ENCODE measurements around the gene EME1. TPM values are rescaled to one million over a fixed set of nuclear protein-coding genes. Genes with fewer than 3 reads are reported as not detected.

EME1 gene
- total and polyA plus RNA-seq, 2 of the 13 experiments (the other 11 are each of a cell fraction or from before 2014, with no cell fraction given) = 20.7 to 24.6 TPM

DNA sequence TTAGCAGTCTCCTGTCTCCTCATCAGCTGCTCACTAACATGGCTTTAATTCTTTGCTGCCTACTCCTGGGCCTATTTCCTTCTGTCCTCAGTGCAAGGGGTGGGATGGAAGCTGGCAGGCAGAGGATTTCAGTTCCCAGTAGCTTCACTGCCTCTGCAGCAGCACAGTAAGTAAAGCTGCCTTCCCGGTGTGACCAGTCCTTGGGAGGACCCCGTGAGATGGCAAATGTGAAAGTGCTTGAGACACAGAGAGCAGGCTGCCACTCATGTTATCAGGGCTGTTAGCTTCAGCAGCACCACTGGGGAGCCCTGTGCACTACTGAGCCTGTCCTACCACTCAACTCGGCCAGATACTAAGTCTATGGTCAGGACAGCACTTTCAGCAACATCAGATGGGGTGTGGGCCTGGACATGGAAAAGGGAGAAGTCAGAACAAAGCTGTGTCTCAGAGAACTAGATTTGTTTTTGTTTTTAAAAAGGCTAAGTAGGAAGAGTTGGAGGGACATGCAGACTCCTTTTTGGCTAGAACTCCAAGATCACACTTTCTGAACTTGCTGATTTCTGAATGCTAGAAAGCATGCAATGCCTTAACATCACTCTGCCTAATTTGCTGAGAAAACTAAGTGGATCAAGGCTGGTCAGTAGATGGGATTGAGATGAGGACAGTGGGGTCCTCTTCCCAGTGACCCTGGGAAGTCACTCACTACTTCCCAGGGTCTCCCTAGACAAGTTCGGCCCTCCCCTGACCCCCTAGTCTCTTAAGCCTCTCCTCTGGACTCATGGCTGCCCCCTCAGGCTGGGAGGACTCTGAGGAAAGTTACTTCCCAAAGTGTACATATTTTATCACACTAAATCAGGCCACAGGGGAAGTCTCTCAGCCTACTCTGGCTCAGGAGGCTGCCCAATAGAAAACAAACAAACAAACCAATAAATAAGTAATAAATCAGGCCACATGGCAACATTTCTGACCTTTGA, 54.1 kb downstream of the EME1 start (continued):
- TF ChIP-seq NR2F2 (IDR thresholded peaks at IDR 0.05; ENCODE audit: borderline replicate concordance, low read depth) (0 out of 2 replicates have a peak, but pooled peaks have one; percentile 15), SCMH1 (CRISPR knock-in tag; IDR thresholded peaks at IDR 0.05; ENCODE audit: borderline replicate concordance) (no peak), ZNF7 (CRISPR knock-in tag; IDR thresholded peaks at IDR 0.05) (no peak), ZMYM4 (CRISPR knock-in tag; IDR thresholded peaks at IDR 0.05) (peak; percentile 99), HOXA9 (CRISPR knock-in tag; IDR thresholded peaks at IDR 0.05; ENCODE audit: borderline replicate concordance) (no peak), NR2F6 (IDR thresholded peaks at IDR 0.05) (peak; percentile 42; the same call in 1 of the 2 replicates), NR2F6 (CRISPR knock-in tag; IDR thresholded peaks at IDR 0.05) (peak; percentile 33; the same call in 1 of the 2 replicates), LCORL (IDR thresholded peaks at IDR 0.05) (no peak), LCORL (CRISPR knock-in tag; IDR thresholded peaks at IDR 0.05) (0 out of 2 replicates have a peak, but pooled peaks have one; percentile 44), SRSF1 (optimal IDR thresholded peaks at IDR 0.05; ENCODE audit: low read depth, low read length) (no peak), YEATS2 (CRISPR knock-in tag; IDR thresholded peaks at IDR 0.05; ENCODE audit: borderline replicate concordance) (no peak), KLF12 (CRISPR knock-in tag; IDR thresholded peaks at IDR 0.05; ENCODE audit: borderline replicate concordance) (no peak), SYNCRIP (IDR thresholded peaks at IDR 0.05; ENCODE audit: insufficient read depth, low read depth, low read length) (no peak), CC2D1A (CRISPR knock-in tag; IDR thresholded peaks at IDR 0.05) (peak; percentile 81; the same call in 1 of the 2 replicates)
- TF ChIP-seq, protein P1, sequence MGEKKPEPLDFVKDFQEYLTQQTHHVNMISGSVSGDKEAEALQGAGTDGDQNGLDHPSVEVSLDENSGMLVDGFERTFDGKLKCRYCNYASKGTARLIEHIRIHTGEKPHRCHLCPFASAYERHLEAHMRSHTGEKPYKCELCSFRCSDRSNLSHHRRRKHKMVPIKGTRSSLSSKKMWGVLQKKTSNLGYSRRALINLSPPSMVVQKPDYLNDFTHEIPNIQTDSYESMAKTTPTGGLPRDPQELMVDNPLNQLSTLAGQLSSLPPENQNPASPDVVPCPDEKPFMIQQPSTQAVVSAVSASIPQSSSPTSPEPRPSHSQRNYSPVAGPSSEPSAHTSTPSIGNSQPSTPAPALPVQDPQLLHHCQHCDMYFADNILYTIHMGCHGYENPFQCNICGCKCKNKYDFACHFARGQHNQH (CRISPR knock-in tag; IDR thresholded peaks at IDR 0.05) = peak; percentile 39; the same call in 1 of the 2 replicates
- TF ChIP-seq, protein P2, sequence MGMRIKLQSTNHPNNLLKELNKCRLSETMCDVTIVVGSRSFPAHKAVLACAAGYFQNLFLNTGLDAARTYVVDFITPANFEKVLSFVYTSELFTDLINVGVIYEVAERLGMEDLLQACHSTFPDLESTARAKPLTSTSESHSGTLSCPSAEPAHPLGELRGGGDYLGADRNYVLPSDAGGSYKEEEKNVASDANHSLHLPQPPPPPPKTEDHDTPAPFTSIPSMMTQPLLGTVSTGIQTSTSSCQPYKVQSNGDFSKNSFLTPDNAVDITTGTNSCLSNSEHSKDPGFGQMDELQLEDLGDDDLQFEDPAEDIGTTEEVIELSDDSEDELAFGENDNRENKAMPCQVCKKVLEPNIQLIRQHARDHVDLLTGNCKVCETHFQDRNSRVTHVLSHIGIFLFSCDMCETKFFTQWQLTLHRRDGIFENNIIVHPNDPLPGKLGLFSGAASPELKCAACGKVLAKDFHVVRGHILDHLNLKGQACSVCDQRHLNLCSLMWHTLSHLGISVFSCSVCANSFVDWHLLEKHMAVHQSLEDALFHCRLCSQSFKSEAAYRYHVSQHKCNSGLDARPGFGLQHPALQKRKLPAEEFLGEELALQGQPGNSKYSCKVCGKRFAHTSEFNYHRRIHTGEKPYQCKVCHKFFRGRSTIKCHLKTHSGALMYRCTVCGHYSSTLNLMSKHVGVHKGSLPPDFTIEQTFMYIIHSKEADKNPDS (CRISPR knock-in tag; IDR thresholded peaks at IDR 0.05) = no peak
- TF ChIP-seq, protein P3, sequence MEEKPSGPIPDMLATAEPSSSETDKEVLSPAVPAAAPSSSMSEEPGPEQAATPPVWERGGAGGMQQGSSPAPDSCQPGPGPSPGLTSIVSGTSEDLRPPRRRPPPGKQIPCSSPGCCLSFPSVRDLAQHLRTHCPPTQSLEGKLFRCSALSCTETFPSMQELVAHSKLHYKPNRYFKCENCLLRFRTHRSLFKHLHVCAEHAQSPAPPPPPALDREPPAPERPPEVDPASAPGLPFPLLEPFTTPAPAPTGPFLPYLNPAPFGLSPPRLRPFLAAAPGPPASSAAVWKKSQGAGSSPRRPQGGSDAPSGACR (CRISPR knock-in tag; IDR thresholded peaks at IDR 0.05) = no peak
- TF ChIP-seq, protein P4, sequence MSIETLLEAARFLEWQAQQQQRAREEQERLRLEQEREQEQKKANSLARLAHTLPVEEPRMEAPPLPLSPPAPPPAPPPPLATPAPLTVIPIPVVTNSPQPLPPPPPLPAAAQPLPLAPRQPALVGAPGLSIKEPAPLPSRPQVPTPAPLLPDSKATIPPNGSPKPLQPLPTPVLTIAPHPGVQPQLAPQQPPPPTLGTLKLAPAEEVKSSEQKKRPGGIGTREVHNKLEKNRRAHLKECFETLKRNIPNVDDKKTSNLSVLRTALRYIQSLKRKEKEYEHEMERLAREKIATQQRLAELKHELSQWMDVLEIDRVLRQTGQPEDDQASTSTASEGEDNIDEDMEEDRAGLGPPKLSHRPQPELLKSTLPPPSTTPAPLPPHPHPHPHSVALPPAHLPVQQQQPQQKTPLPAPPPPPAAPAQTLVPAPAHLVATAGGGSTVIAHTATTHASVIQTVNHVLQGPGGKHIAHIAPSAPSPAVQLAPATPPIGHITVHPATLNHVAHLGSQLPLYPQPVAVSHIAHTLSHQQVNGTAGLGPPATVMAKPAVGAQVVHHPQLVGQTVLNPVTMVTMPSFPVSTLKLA (IDR thresholded peaks at IDR 0.05) = no peak
